Lower leg skin (tissue), 4 donors: ENCODE results near the gene ZNF407. TPM values are rescaled to one million over a fixed set of nuclear protein-coding genes. Genes with fewer than 3 reads are reported as not detected.

Source experiments
- DNase-seq, 2 donors: peaks; one replicate each; pipeline ENCODE4 v3.0.0-alpha.2; 2019; ENCODE audit warnings: low spot score in 2 of 2
- H3K4me3 ChIP-seq: fragments of 200-600 bp; sonication (generic); 2 replicates; pipeline ENCODE4 v1.5.1; 2017; ENCODE audit warnings: mild to moderate bottlenecking, low read depth; ENCODE audit not compliant: poor library complexity, severe bottlenecking
- CTCF ChIP-seq, 3 donors: fragments of 450-650 bp; IDR thresholded peaks; one replicate each; pipeline ENCODE4 v1.5.1; 2016; ENCODE audit warnings: antibody characterized with exemption in 3 of 3, mild to moderate bottlenecking in 3 of 3, moderate library complexity in 2 of 3
- POLR2A ChIP-seq, 2 donors: fragments of 450-650 bp; IDR thresholded peaks; one replicate each; pipeline ENCODE4 v1.6.1; 2016 to 2017; ENCODE audit warnings: antibody characterized with exemption in 2 of 2, mild to moderate bottlenecking in 1 of 2, moderate library complexity in 1 of 2
- WGBS, 2 donors: methylation state at CpG; one replicate each; pipeline ENCODE4 v1.1.5; 2018; 5-methylcytosine and 5-hydroxymethylcytosine counted together
- intact Hi-C: fragments of 100-400 bp; cut with DNase I; formaldehyde crosslinking; loops from one replicate; pipeline ENCODE4 v1.15.0; 2023; ENCODE audit warnings: low total_unique reads
- total RNA-seq, 4 donors: library from RNA; depleted of rRNA; stranded (reverse); fragments of >200 nt; gene quantifications; one replicate each; pipeline ENCODE4 v1.1.0, GENCODE V29; 2016

Gene ZNF407
- total RNA-seq, 4 donors from 2014 or later, result 7.0 to 13.9 (median 10.9) TPM

DNA sequence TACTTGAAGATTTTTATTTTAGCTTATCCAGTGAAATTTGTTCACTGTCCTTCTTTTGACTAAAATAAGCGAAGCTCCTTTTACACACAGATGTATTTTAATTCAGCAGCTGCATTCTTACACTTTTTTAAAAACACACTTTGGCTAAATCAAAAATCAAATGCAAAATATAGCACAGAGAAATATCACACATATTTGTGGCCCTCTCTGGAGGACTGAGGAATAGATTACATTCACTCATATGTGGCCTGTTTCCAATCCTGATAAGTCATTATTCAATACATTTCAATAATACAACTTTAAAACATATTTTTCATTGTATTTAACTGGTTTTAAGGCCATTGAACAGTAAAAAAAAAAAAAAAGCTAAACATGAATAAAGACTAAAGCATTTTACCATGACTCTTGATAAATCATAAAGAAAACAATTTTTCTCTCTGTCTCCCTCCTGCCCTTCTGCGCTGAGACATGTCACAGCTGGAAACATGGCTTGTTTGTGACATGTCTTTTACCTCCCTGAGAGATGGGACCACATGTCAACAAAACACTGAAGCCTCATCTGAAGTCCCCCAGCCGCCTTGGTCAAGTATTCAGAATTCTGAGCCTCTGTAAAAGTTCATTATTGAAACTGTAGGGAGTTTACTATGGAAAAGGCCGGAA is 221.0 kb downstream of the ZNF407 start:
- WGBS, 2 donors, result 95 to 96% methylated on average over 4 of the region's 4 CpGs

GRCh38 chr18:74819433-74820059 is 221.9 kb downstream of the ZNF407 start:
- WGBS, 2 donors, result 92 to 94% methylated on average over 7 of the region's 7 CpGs
- no peak for DNase-seq
- H3K4me3 ChIP-seq, result no peak overlapping the region
- TF ChIP-seq CTCF (IDR thresholded peaks at IDR 0.05) (no peak), POLR2A (IDR thresholded peaks at IDR 0.05) (no peak)
- intact Hi-C loops, result no loop called here

More for the DNA sequence above, 221.0 kb downstream of the ZNF407 start:
- no peak overlapping the region for H3K4me3 ChIP-seq
- no peak for DNase-seq
- intact Hi-C loops, result no loop called here
- TF ChIP-seq POLR2A (IDR thresholded peaks at IDR 0.05) (no peak), CTCF (IDR thresholded peaks at IDR 0.05) (no peak)

DNA sequence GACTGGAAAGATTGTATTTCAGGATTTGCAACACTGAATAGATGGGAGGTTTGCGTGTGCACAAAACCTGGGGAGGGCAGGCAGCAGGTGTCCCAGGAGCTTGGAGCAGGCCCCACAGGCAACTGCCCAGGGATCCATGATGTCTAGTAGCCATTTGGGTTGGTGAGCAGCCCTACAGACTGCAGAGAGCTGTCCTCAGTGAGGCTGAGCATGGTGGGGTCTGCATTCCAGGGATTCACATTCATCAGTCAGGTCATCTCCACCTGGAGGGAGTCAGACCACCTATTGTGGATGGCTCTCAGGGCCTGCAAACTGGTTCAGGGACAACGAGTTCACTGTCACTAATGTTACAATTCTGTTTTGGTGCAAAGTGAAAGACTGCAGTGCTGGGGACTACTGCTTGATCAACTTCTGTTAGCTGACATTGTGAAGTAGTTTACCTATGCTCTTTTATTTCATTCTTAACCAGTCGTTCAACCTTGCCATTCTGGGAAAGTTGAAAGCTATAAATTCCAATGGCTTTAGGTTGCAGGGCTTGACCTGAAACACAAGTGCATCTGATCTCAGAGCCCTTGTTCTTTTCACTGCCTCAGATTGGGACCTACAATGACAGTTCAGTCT is 222.6 kb downstream of the ZNF407 start:
- TF ChIP-seq CTCF (IDR thresholded peaks at IDR 0.05) (no peak), POLR2A (IDR thresholded peaks at IDR 0.05) (no peak)
- intact Hi-C loops, result no loop called here
- 91 to 98% methylated on average over 3 of the region's 3 CpGs for WGBS, 2 donors
- no peak for DNase-seq
- no peak overlapping the region for H3K4me3 ChIP-seq

DNA sequence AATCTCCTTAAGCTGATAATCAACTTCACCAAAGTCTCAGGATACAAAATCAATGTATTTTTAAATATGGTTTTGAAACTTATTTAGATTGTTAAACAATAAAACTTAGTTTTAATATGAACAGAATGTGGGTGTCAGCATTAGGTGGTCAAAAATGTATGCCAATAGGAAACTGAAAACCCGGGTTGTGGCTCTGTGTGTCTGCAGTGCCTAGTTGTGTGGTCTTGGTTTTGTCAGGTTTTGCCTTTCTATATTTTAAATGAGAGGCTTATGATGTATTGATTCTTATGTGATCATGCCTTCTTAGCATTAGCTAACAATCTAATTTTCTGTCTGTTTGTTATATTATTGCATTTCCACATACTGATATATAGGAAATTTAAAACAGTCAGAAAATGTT is 227.8 kb downstream of the ZNF407 start:
- intact Hi-C loops, result no loop called here
- no peak overlapping the region for H3K4me3 ChIP-seq
- DNase-seq, result no peak
- 83 to 93% methylated on average over 1 of the region's 1 CpG for WGBS, 2 donors
- TF ChIP-seq CTCF (IDR thresholded peaks at IDR 0.05) (no peak), POLR2A (IDR thresholded peaks at IDR 0.05) (no peak)

DNA sequence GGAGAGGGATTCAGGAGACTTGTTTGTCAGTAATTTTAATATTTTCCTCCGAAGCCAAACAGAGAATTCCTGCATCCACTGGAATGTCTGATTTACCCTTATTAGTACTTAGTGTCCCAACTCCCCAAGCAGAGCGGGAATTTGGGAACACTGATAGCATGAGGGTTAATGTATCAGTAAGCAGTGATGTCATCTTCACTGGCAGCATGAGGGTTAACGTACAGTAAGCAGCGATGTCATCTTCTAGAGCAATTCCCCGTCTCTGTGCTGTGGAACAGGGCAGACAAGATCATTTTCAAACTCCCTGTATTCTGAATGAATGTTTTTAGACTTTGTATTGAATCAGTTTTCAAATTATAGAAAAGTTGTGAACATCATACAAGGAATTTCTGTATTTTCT is 228.9 kb downstream of the ZNF407 start:
- no peak for TF ChIP-seq POLR2A (IDR thresholded peaks at IDR 0.05)
- no peak for TF ChIP-seq CTCF (IDR thresholded peaks at IDR 0.05)
- WGBS, 2 donors, result 71 to 77% methylated on average over 5 of the region's 5 CpGs
- intact Hi-C loops, result no loop called here
- no peak overlapping the region for H3K4me3 ChIP-seq
- DNase-seq, result no peak
